GM21529 (cell line): ENCODE data around the gene PARVG.
"Not testable (repeated sequence)": the region's sequence is repeated elsewhere in the genome, so short reads cannot be mapped to it uniquely, and the experiment has no call there.

Experiments used
- ATAC-seq: cut with Tn5 transposase; IDR thresholded peaks from one replicate; pipeline ENCODE4 v1.9.1; 2021; ENCODE audit not compliant: unreplicated experiment

PARVG gene

DNA sequence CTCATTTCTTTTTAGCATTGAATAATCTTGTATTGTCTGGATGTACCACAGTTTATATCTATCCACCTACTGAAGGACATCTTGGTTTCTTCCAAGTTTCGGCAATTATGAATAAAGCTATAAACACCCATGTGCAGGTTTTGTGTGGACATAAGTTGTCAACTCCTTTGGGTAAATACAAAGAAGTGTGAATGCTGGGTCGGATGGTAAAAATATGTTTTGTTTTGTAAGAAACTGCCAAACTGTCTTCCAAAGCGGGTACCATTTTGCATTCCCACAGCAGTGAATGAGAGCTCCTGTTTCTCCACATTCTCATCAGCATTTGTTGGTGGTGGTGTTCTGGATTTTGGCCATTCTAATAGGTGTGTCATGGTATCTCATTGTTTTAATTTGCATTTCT is 60.4 kb downstream of the PARVG start:
- not testable (repeated sequence) for ATAC-seq

DNA sequence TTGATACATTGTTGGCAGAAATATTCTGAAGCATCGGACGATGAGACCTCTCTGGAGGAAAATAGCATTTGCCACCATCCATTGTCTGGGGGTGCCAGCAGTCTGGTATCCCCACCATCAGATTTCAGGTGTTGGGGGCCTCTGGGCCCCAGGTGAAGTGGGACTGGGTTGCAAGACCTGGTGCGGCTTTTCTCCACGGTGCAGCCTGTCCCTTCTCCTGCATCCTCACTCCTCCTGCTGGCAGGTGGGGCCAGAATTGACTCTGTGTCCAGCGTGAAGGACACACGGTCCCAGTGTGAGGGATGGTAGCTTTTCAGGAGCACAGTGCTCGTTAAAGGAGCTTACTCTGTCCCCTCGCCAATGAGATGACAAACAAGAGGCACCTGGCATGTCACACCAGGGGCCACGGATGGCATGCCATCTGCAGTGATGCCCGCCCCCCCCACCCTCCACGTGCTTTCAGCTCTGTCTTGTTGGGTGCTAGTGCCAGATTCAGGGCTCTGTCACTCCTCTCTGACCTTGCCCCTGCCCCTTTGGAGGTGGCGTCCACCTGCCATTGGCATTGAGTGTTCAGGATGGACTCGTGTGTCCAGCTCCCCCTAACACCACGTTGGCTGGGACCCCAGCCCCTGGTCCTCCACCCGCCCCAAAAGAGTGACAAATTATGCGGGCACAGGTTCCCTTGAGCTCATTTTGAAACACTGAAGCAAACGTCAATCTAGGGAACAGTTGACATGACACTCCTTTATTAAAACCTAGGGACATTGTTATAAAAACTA is 62.4 kb downstream of the PARVG start:
- no peak for ATAC-seq

DNA sequence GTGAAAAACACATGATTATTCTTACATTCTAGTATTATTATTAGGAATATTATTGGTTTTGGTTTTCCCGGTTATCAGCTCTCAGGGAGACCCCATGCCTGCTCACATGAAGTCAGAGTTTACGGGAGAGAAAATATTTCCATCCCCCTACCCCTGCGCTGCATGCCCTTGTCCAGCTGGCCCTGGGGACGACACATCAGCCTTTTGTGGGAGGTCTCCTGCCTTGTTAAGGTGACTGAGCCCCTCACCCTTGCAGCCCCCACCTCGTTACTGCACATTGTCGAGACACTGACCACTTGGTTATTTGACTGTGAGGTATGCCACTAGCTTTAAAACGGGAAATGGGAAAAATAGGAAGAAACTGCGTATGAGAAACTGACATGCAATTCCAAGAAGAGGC is 63.0 kb downstream of the PARVG start:
- ATAC-seq: no peak

DNA sequence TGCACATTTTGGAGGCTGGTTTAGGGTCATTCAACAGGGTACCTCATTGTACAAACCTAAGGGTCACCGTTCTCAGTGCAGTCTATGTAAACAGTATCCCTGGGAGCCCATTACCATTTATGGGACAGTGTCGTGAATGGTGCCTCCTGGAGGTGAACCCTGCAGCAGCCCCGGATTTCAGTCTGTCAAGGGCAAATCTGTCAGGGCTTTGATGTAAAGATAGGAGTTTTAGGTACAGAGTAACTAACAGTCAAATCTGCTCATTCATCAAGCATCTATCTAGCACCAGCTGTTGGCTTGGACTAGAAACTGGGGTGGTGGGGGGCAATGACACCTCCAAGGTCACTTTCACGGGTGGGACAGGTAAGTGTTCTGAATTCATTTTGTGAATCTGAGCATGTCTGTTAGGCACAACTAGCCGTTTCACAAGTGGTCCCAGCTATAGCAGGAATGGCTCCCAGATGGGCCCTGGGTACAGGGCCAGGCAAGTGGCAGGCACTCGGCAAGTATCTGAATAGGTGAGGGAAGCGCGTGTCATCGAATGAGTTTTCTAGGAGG is 63.6 kb downstream of the PARVG start:
- ATAC-seq: no peak

DNA sequence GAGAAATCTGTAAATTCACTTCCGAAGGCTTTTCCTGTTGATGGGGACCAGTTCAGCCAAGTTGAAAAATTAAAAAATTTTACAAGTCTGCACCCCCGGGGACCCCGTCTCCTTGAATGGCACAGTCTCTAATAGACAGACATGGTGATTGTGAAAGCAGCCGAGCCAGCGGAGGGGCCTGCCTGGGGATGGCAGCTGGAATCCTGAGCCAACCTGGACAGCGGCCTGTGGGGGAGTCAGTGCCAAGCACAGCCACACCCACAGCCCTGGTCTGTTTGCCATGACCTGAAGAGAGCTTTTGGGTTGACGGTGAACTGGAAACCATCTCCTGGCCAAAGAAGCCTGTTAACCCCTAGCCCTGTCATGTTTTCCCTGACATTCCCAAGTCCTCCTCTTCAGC is 64.7 kb downstream of the PARVG start:
- ATAC-seq: no peak

DNA sequence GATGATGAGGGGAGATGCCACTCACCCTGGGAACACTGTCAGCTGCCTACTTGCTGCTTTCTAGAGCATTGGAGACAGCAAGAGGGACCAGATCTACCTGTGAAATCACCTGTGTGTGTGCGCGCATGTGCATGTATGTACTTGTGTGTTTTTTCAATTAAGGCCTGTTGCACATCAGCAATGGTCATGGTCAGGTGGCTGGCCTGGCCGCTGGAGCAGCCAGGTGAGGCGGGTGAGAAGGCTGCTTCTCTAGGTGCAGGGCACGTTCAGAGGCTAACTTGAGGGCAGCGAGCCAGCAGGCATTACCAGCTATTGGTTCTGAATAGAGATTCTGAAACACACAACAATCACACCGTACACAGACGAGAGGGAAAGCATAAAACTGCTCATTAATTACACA is 65.1 kb downstream of the PARVG start:
- no peak for ATAC-seq

DNA sequence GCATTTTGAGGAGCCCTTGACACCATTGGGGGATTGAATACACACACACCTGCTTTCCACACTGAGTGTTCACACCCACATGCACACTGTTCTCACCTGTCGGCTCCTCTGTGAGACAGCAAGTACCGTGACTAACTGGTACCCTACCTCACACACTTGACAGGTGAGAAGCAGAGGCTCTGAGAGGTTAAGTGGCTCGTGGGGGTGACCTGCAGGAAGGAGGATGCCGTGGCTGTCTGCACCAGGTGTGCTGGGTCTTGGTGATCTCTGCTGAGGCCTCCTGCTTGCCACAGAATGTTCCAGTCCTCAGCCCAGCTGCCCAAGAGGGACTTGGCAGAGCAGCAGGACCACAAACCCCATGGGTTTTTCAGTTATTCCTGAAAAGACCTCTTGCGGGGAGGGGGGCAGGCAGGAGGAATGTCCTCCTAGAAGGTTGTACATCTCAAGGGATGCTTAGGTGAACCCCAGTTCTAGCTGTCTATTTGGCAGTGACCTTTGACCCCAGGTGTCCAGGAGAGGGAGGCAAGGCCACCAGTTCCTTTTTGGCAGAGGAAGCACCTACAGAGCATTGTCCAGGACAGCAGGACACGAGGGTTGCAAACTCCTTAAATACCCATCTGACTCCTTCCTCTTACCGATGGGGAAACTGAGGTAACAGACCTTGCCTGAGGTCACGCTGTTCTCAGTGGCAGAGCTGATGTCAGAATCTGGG is 66.0 kb downstream of the PARVG start:
- no peak for ATAC-seq

DNA sequence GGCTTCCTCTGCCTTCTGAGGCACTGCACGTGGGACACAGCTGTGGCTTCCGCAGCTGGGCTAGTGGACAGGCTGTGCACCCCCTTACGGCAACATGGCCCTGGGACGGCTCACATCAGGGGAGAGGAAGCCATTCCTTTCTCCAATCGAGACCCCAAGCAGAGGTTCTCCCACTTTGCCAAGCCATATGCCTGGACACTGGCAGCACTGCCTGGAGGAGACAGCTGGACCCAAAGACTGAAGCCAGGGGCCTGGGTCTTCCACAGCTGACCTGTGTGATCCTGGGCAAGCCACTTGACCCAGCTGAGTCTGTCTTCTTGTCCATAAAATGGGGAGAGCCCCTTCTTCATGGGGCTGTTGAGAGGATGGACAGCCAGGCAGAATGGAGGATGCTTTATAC is 66.6 kb downstream of the PARVG start:
- no peak for ATAC-seq

DNA sequence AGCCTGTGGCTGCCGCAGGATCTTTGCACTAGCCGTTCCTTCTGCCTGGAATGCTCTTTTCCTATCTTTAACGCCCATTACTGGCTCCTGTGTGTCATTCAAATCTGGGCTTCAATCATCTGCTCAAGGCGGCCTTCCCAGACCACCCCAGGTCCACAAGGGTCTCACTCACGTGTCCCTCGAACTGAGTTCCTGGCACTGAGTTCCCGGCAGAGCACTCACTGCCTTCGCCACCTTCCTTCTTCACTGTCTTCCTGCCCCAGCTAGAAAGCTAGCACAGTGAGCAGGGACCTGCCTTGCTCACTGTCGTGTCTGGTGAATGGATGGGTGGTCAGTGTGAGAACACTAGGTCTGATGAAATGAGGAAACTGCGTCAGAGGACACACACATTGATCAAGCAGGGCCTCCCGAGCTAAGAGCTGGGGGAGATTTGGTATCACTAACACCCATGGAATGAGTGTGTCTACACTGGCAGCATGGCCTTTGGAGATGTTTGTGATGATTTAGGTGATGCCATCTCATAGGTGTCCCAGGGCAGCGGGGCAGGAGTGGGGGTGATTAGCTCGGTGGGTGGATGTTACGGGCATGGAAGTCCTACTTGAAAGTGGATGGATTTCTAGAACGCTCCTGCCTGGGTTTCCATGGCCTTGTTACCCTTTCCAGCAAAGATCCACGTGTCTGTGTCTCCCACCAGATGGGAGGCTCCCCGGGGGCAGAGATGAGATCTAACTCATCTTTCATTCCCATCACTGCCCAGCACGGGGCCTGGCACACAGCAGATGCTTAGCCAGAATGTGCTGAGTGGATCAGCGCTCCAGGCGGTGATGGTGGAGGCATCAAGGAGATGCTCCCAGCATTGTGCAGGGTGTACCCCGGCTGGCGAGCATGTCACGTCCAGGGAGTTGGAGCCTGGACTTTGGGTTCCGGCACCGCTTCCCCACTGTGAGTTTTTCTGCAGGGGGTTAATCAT is 67.5 kb downstream of the PARVG start:
- no peak for ATAC-seq

DNA sequence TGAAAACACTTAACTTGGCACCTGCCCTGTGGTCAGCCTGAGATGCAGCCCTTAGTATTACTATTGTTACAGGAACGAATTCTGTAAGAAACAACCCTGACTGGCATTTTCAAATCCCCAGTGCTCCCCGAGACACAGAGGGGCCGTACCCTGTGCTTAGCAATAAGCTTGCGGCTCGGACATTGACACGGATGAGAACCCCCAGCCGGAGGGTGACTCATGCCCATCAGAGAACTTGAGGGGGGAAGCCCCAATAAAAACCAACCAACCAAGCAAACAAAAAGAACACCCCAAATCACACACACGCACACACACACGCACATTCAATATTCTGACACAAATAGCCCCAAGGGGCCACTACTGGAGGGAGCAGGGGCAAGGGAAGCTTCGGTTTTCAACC is 68.2 kb downstream of the PARVG start:
- no peak for ATAC-seq

DNA sequence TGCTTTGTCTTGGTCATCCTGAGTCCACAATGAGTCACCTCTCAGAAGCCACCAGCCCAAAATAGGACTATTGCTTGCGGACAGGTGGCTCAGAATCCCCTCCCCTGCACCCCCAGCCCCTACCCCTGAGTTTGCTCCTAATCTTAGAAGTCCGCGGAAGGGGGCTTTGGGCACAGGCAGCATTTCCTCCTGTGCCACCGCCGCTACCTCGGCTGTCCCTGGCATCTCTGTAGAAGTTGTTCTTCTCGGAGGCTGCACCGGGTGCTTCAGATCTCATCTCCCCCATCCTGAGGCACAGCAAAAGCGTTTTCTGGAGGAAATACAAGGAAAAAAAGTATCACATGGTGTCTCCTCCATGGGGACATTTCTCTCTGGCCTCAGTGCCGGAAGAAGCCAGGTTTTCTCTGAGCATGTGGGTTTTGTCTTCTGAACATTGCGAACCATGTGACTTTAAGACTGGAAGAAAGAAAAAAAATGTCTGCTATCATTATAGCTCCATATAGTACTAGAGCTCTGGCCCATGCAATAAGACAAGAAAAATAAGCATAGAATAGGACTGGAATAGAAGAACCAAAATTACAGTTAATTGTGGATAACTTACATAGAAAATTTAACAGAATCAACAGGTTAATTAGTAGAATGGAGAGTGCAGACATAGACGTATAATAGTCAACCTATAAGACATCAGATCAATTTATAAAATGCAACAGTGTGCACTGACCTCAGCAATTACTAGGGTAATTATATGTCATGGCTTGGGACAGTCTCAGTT is 68.8 kb downstream of the PARVG start:
- ATAC-seq: no peak

DNA sequence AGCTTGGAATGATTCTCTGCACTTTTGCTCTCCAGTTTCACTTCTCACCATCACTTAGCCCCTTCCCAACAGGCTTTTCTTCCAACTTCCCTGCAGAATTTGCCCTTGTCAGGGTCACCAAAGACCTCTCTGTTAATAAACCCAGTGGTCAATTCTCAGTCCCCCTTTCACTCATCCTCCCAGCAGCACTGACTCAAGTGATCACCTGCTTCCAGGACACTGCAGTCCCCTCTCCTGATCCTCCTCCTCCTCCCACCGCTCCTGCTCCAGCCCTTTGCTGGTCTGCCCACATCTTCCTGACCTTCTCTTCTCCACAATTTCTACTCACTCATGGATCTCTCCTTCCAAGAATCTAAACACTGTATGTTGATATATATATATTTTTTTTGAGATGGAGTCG is 74.1 kb downstream of the PARVG start:
- ATAC-seq: no peak

DNA sequence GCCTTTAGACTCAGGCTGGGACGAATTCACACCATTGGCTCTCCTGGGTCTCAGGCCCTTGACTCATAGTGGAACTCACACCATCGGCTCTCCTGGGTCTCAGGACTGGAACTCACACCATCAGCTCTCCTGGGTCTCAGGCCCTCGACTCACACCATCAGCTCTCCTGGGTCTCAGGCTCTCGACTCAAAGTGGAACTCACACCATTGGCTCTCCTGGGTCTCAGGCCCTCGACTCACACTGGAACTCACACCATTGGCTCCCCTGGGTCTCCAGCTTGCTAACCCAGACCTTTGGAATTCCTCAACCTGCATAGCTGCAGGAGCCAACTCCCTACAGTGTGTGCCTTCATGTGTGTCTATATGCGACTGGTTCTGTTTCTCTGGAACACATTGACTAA is 75.4 kb downstream of the PARVG start:
- ATAC-seq: no peak

DNA sequence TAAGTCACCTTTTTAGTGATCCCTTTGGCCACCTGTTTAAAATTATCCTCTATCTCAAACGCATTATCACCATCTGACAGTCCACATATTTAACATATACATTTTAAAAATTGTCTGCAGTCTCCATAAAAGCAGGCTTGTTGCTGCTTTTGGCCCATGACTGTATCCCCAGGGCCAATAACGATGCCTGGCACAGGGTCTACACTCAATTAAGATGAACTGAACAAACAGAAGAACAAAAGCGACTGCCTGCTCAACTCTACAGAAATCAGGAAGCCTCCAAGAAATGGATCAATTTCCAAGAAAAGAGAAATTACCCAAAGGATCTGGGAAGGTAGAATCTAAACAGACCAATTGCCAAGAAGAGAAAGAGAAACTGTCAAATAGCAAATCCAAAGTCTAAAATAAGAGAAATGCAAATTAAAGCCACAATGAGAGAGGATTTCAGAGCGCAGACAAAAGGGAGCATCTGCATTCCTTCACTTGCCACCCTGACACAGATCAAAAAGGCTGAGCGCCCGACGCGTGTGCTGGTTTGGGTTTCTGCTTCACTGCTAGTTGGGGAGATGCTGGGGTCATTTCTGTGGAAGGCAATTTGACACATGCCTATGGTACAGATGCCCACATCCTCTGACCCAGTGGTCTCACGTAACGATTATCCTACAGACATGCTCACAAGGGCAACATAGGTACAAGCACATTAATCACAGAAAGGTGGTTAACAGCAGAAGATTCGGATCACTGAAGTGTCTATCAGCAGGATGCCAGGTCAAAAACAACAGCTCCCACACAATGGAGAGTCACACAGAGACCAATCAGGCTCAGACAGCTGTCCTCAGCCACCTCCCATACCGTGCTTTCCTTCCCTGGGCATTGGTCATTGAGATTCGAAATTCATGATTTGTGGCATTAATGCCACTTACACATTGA is 76.1 kb downstream of the PARVG start:
- ATAC-seq: no peak
